Activated CD4-positive, alpha-beta T cell treated with anti-CD3 and anti-CD28 coated beads, Interleukin-2, amount 10 ng/mL, durations not matched to agents 24 days and 14 days (primary cell): Measurements from ENCODE around the gene OR10V1. TPM values are rescaled to one million over a fixed set of nuclear protein-coding genes. Genes with fewer than 3 reads are reported as not detected.
"Not testable (repeated sequence)": the region's sequence is repeated elsewhere in the genome, so short reads cannot be mapped to it uniquely, and the experiment has no call there.

Experiments used
- DNase-seq: peaks from one replicate; pipeline ENCODE4 v3.0.0; 2022
- H3K27ac Mint-ChIP-seq: one replicate; pipeline ENCODE4 v1.8.0; 2022; ENCODE audit warnings: mild to moderate bottlenecking, mixed read lengths
- H3K27me3 Mint-ChIP-seq: one replicate; pipeline ENCODE4 v1.8.0; 2022; ENCODE audit warnings: mixed read lengths
- H3K36me3 Mint-ChIP-seq: one replicate; pipeline ENCODE4 v1.8.0; 2022; ENCODE audit warnings: low read depth, mild to moderate bottlenecking, mixed read lengths
- H3K4me1 Mint-ChIP-seq: one replicate; pipeline ENCODE4 v1.8.0; 2021; ENCODE audit warnings: mixed read lengths
- H3K4me3 Mint-ChIP-seq: one replicate; pipeline ENCODE4 v1.8.0; 2022; ENCODE audit warnings: mild to moderate bottlenecking, moderate library complexity, mixed read lengths
- H3K9me3 Mint-ChIP-seq: one replicate; pipeline ENCODE4 v1.8.0; 2021; ENCODE audit warnings: mixed read lengths
- intact Hi-C: fragments of 100-400 bp; cut with micrococcal nuclease; formaldehyde crosslinking; loops from one replicate; pipeline ENCODE4 v1.15.1; 2023
- total RNA-seq: library from RNA; stranded (reverse); gene quantifications from 2 replicates; pipeline ENCODE4 v1.2.3, GENCODE V29; 2022

OR10V1 gene
- total RNA-seq, 1 donor from 2014 or later = not detected

- Mint-ChIP-seq H3K27ac (no peak overlapping the region), H3K9me3 (no peaks in the 10 kb centered on the region), H3K36me3 (no peaks in the 10 kb centered on the region), H3K4me1 (peaks cover 8% of the 10 kb centered on the region), H3K4me3 (no peak overlapping the region), H3K27me3 (no peaks in the 10 kb centered on the region)
- intact Hi-C loops = no loop called here
- DNase-seq = no peak
These were observed 17.4 kb upstream of the OR10V1 start for GRCh38 chr11:59730896-59731565.

GRCh38 chr11:59729834-59730233 lies 16.2 kb upstream of the OR10V1 start:
- H3K27ac Mint-ChIP-seq = no peak overlapping the region
- no peaks in the 10 kb centered on the region for H3K9me3 Mint-ChIP-seq
- no peaks in the 10 kb centered on the region for H3K36me3 Mint-ChIP-seq
- intact Hi-C loops = no loop called here
- H3K4me1 Mint-ChIP-seq = peaks cover 8% of the 10 kb centered on the region
- no peak overlapping the region for H3K4me3 Mint-ChIP-seq
- no peak for DNase-seq
- peaks cover under 1% of the 10 kb centered on the region for H3K27me3 Mint-ChIP-seq

- Mint-ChIP-seq H3K4me1 (peaks cover 8% of the 10 kb centered on the region), H3K4me3 (no peak overlapping the region), H3K9me3 (no peaks in the 10 kb centered on the region), H3K27me3 (peaks cover 2% of the 10 kb centered on the region), H3K36me3 (no peaks in the 10 kb centered on the region), H3K27ac (no peak overlapping the region)
- intact Hi-C loops = no loop called here
- DNase-seq = peak; percentile 57
These were observed 15.3 kb upstream of the OR10V1 start for GRCh38 chr11:59728913-59729312.

- no peak overlapping the region for H3K4me3 Mint-ChIP-seq
- no peak for DNase-seq
- peaks cover 8% of the 10 kb centered on the region for H3K4me1 Mint-ChIP-seq
These were observed 14.5 kb upstream of the OR10V1 start for GRCh38 chr11:59728154-59728553.

GRCh38 chr11:59727426-59727825 lies 13.8 kb upstream of the OR10V1 start:
- Mint-ChIP-seq H3K4me3 (no peak overlapping the region), H3K36me3 (no peaks in the 10 kb centered on the region), H3K27me3 (peaks cover 3% of the 10 kb centered on the region), H3K27ac (no peak overlapping the region), H3K4me1 (peaks cover 8% of the 10 kb centered on the region), H3K9me3 (no peaks in the 10 kb centered on the region)
- intact Hi-C loops = no loop called here
- DNase-seq = no peak

More at GRCh38 chr11:59728154-59728553, 14.5 kb upstream of the OR10V1 start:
- Mint-ChIP-seq H3K36me3 (no peaks in the 10 kb centered on the region), H3K9me3 (no peaks in the 10 kb centered on the region), H3K27me3 (peaks cover 2% of the 10 kb centered on the region), H3K27ac (no peak overlapping the region)
- intact Hi-C loops = no loop called here

GRCh38 chr11:59724066-59724465 lies 10.4 kb upstream of the OR10V1 start:
- DNase-seq = no peak
- peaks cover 5% of the 10 kb centered on the region for H3K4me1 Mint-ChIP-seq
- no peaks in the 10 kb centered on the region for H3K36me3 Mint-ChIP-seq
- intact Hi-C loops = no loop called here
- no peaks in the 10 kb centered on the region for H3K9me3 Mint-ChIP-seq
- peaks cover 6% of the 10 kb centered on the region for H3K27me3 Mint-ChIP-seq
- H3K27ac Mint-ChIP-seq = no peak overlapping the region
- no peak overlapping the region for H3K4me3 Mint-ChIP-seq

- Mint-ChIP-seq H3K36me3 (no peaks in the 10 kb centered on the region), H3K9me3 (no peaks in the 10 kb centered on the region), H3K27me3 (peaks cover 22% of the 10 kb centered on the region), H3K4me3 (no peak overlapping the region), H3K4me1 (no peaks in the 10 kb centered on the region), H3K27ac (no peak overlapping the region)
- no peak for DNase-seq
- intact Hi-C loops = no loop called here
These were observed 5.9 kb upstream of the OR10V1 start for GRCh38 chr11:59719556-59719955.

GRCh38 chr11:59716051-59716450 lies 2.4 kb upstream of the OR10V1 start:
- Mint-ChIP-seq H3K9me3 (no peaks in the 10 kb centered on the region), H3K27ac (no peak overlapping the region), H3K27me3 (peaks cover 18% of the 10 kb centered on the region), H3K36me3 (no peaks in the 10 kb centered on the region), H3K4me1 (no peaks in the 10 kb centered on the region), H3K4me3 (no peak overlapping the region)
- DNase-seq = no peak
- intact Hi-C loops = no loop called here

GRCh38 chr11:59710136-59710847 lies 3.4 kb downstream of the OR10V1 start:
- Mint-ChIP-seq H3K4me3 (no peak overlapping the region), H3K9me3 (no peaks in the 10 kb centered on the region), H3K4me1 (no peaks in the 10 kb centered on the region), H3K36me3 (no peaks in the 10 kb centered on the region), H3K27ac (no peak overlapping the region), H3K27me3 (peaks cover 8% of the 10 kb centered on the region)
- no peak for DNase-seq
- intact Hi-C loops = no loop called here

GRCh38 chr11:59708537-59708936 lies 5.1 kb downstream of the OR10V1 start:
- no peaks in the 10 kb centered on the region for H3K4me1 Mint-ChIP-seq
- peaks cover 3% of the 10 kb centered on the region for H3K9me3 Mint-ChIP-seq
- no peak overlapping the region for H3K27ac Mint-ChIP-seq
- H3K36me3 Mint-ChIP-seq = no peaks in the 10 kb centered on the region
- DNase-seq = peak; percentile 8
- intact Hi-C loops = no loop called here
- no peak overlapping the region for H3K4me3 Mint-ChIP-seq
- H3K27me3 Mint-ChIP-seq = peaks cover 7% of the 10 kb centered on the region

GRCh38 chr11:59707371-59707770 lies 6.3 kb downstream of the OR10V1 start:
- Mint-ChIP-seq H3K36me3 (no peaks in the 10 kb centered on the region), H3K27ac (no peak overlapping the region), H3K27me3 (peaks cover 7% of the 10 kb centered on the region), H3K4me3 (no peak overlapping the region), H3K9me3 (peaks cover 3% of the 10 kb centered on the region), H3K4me1 (no peaks in the 10 kb centered on the region)
- intact Hi-C loops = no loop called here
- DNase-seq = peak; percentile 29

- Mint-ChIP-seq H3K9me3 (peaks cover 3% of the 10 kb centered on the region), H3K27me3 (peaks cover 7% of the 10 kb centered on the region), H3K4me1 (no peaks in the 10 kb centered on the region), H3K36me3 (no peaks in the 10 kb centered on the region), H3K27ac (no peak overlapping the region), H3K4me3 (no peak overlapping the region)
- intact Hi-C loops = no loop called here
- peak; percentile 30 for DNase-seq
These were observed 6.9 kb downstream of the OR10V1 start for GRCh38 chr11:59706518-59707285.

- intact Hi-C loops = no loop called here
- H3K4me3 Mint-ChIP-seq = no peak overlapping the region
- DNase-seq = peak; percentile 6
- no peaks in the 10 kb centered on the region for H3K36me3 Mint-ChIP-seq
- peaks cover 3% of the 10 kb centered on the region for H3K9me3 Mint-ChIP-seq
- no peak overlapping the region for H3K27ac Mint-ChIP-seq
- H3K27me3 Mint-ChIP-seq = peaks cover 7% of the 10 kb centered on the region
- no peaks in the 10 kb centered on the region for H3K4me1 Mint-ChIP-seq
These were observed 8.4 kb downstream of the OR10V1 start for GRCh38 chr11:59705294-59705693.

- H3K4me3 Mint-ChIP-seq, H3K27ac Mint-ChIP-seq, H3K4me1 Mint-ChIP-seq, intact Hi-C loops, DNase-seq, H3K9me3 Mint-ChIP-seq, H3K27me3 Mint-ChIP-seq, H3K36me3 Mint-ChIP-seq: not testable (repeated sequence)
These were observed 10.1 kb downstream of the OR10V1 start for GRCh38 chr11:59703515-59703914.
